ENCODE data around the gene SH2D4B. TPM values are rescaled to one million over a fixed set of nuclear protein-coding genes. Genes with fewer than 3 reads are reported as not detected.

Gene SH2D4B
- total RNA-seq, 2 donors from 2014 or later: 0.92 TPM; not detected in 1

DNA sequence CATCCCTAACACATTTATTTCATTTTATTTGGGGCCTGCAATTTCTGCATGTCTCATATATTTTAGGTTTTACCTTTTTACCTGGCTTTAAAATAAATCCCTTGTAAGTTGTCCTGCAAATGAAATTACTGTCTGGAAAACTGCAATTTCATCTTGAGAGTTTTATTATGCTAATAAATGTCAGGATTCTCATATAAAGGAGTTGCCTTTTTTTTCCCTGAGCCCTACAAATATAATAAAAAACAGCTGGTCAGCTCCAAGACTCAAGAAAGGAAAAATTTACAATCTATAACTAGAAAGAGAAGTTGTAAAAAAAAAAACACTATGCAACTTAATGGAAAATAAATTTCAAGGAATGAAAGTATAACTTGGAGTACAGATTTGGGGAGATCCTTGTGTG is 108.7 kb downstream of the SH2D4B start:
- no peaks in the 10 kb centered on the region for H3K9me3 ChIP-seq
- ATAC-seq (ENCODE audit: insufficient number of reproducible peaks, low FRiP score, low read depth) (no peak), DNase-seq (ENCODE audit: low spot score) (no peak)
- TF ChIP-seq, protein P1, sequence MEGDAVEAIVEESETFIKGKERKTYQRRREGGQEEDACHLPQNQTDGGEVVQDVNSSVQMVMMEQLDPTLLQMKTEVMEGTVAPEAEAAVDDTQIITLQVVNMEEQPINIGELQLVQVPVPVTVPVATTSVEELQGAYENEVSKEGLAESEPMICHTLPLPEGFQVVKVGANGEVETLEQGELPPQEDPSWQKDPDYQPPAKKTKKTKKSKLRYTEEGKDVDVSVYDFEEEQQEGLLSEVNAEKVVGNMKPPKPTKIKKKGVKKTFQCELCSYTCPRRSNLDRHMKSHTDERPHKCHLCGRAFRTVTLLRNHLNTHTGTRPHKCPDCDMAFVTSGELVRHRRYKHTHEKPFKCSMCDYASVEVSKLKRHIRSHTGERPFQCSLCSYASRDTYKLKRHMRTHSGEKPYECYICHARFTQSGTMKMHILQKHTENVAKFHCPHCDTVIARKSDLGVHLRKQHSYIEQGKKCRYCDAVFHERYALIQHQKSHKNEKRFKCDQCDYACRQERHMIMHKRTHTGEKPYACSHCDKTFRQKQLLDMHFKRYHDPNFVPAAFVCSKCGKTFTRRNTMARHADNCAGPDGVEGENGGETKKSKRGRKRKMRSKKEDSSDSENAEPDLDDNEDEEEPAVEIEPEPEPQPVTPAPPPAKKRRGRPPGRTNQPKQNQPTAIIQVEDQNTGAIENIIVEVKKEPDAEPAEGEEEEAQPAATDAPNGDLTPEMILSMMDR (IDR thresholded peaks at IDR 0.05): no peak
- peaks cover 0 to 6% of the 10 kb centered on the region in 2 donors for H3K4me1 ChIP-seq (ENCODE audit: control insufficient read depth in 1 of 2, low read depth in 2 of 2)
- H3K27me3 ChIP-seq (replicated peaks; ENCODE audit: insufficient read depth): no peaks in the 10 kb centered on the region
- no peak overlapping the region for H3K4me3 ChIP-seq
- H3K36me3 ChIP-seq: no peaks in the 10 kb centered on the region
- no peak overlapping the region for H3K27ac ChIP-seq

DNA sequence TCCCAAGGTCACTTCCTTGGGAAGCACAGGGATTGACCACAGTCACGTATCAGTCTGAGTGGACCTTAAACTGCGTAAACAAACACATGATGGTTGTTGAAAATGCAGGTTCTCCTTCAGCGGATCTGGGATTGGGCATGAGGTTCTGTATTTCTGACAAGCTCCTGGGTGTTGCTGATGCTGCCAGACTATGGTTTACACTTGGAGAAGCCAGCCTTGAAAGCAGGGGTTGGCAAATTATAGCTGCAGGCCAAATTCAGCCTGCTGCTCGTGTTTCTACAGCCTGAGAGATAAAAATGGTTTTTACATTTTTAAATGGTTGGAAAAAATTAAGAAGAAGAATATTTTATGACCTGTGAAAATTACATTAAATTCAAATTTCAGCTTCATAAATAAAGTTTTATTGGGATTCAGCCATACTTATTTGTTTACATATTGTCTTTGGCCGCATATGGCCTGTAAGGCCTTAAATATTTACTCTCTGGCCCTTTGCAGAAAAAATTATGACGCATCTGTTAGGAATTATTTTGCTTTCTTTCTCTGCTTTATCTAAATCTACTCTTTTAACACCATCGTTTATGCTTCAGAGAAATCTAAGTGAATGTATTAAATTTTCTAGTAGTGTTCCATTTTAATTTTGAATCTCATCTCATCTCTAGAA is 109.6 kb downstream of the SH2D4B start:
- H3K9me3 ChIP-seq: no peaks in the 10 kb centered on the region
- peaks cover 0 to 6% of the 10 kb centered on the region in 2 donors for H3K4me1 ChIP-seq (ENCODE audit: control insufficient read depth in 1 of 2, low read depth in 2 of 2)
- H3K27ac ChIP-seq: no peak overlapping the region
- no peaks in the 10 kb centered on the region for H3K36me3 ChIP-seq
- H3K4me3 ChIP-seq: no peak overlapping the region
- H3K27me3 ChIP-seq (replicated peaks; ENCODE audit: insufficient read depth): no peaks in the 10 kb centered on the region
- no peak for ATAC-seq (ENCODE audit: insufficient number of reproducible peaks, low FRiP score, low read depth)
- no peak for DNase-seq (ENCODE audit: low spot score)
- TF ChIP-seq, protein P1 (IDR thresholded peaks at IDR 0.05): no peak

DNA sequence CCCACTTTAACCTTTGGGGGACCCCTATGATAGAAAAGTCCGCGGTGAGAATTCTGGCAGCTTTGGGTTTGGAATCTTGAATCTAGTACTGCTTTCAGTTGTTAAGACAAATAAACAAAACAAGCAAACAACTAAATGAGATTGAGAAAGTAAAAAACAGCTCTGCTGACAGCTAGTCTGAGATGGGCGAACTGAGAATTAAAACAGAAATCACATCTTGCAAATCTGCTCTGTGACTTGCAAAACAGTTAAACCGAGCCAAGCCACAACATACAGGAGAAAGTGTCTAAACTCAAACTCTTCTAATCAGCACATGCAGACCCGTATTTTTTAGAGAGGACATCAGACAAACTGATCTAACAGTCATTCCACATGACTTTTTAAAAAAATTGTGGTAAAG is 110.4 kb downstream of the SH2D4B start:
- ATAC-seq (ENCODE audit: insufficient number of reproducible peaks, low FRiP score, low read depth) (no peak), DNase-seq (ENCODE audit: low spot score) (no peak)
- no peaks in the 10 kb centered on the region for H3K27me3 ChIP-seq (replicated peaks; ENCODE audit: insufficient read depth)
- H3K9me3 ChIP-seq: no peaks in the 10 kb centered on the region
- TF ChIP-seq, protein P1 (IDR thresholded peaks at IDR 0.05): no peak
- H3K36me3 ChIP-seq: no peaks in the 10 kb centered on the region
- H3K4me3 ChIP-seq: no peak overlapping the region
- no peak overlapping the region for H3K27ac ChIP-seq
- peaks cover 0 to 6% of the 10 kb centered on the region in 2 donors for H3K4me1 ChIP-seq (ENCODE audit: control insufficient read depth in 1 of 2, low read depth in 2 of 2)

DNA sequence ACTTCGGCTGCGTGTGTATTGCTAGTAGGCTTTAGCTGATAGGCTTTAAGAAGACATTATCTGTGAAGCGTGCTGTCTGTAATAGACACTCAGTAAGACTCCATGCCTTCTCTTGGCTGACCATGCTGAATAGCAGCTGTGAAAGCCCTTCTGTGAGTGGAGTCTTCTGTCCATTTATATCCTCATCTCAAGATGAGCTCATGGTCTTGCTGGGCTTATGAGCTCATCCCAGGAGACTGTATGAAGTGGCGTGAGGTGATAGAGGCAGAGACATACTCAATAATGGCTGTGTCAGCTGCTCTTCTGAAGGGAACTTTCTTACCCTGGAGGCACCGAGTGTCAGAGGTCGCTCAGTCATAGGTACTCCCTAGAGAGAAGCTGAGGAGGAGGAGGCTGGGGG is 111.5 kb downstream of the SH2D4B start:
- Histone ChIP-seq H3K4me1 (ENCODE audit: control insufficient read depth in 1 of 2, low read depth in 2 of 2) (peaks cover 0 to 6% of the 10 kb centered on the region in 2 donors), H3K27ac (no peak overlapping the region), H3K27me3 (replicated peaks; ENCODE audit: insufficient read depth) (no peaks in the 10 kb centered on the region), H3K4me3 (no peak overlapping the region), H3K9me3 (peaks cover 5% of the 10 kb centered on the region), H3K36me3 (no peaks in the 10 kb centered on the region)
- TF ChIP-seq, protein P1 (IDR thresholded peaks at IDR 0.05): no peak
- ATAC-seq (ENCODE audit: insufficient number of reproducible peaks, low FRiP score, low read depth): no peak
- DNase-seq (ENCODE audit: low spot score): no peak

DNA sequence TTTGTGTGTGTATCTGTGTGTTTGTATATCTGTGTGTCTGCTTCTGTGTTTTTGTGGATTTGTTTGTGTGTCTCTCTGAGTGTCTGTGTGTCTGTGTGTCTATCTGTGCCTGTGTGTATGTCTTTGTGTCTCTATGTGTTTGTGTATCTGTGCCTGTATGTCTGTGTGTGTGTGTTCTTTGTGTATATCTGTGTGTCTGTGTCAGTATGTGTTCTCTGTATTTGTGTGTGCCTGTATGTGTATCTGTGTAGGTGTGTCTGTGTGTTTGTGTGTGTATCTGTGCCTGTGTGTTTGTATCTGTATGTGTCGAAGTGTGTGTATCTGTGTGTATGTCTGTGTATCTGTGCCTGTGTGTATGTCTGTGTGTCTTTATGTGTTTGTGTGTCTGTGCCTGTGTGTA is 118.2 kb downstream of the SH2D4B start:
- no peaks in the 10 kb centered on the region for H3K36me3 ChIP-seq
- peaks cover 21% of the 10 kb centered on the region for H3K9me3 ChIP-seq
- DNase-seq (ENCODE audit: low spot score): no peak
- H3K4me3 ChIP-seq: no peak overlapping the region
- no peaks in the 10 kb centered on the region for H3K4me1 ChIP-seq (ENCODE audit: control insufficient read depth in 1 of 2, low read depth in 2 of 2)
- H3K27ac ChIP-seq: no peak overlapping the region
- H3K27me3 ChIP-seq (replicated peaks; ENCODE audit: insufficient read depth): no peaks in the 10 kb centered on the region
- TF ChIP-seq, protein P1 (IDR thresholded peaks at IDR 0.05): no peak
- ATAC-seq (ENCODE audit: insufficient number of reproducible peaks, low FRiP score, low read depth): no peak
